ENCODE data around the gene AFF1. TPM values are rescaled to one million over a fixed set of nuclear protein-coding genes. Genes with fewer than 3 reads are reported as not detected.
"Not testable (repeated sequence)": the region's sequence is repeated elsewhere in the genome, so short reads cannot be mapped to it uniquely, and the experiment has no call there.

Gene AFF1
- total RNA-seq, 1 experiment from 2014 or later = 37.7 TPM

- H3K9me3 Mint-ChIP-seq (ENCODE audit: low read depth, unreplicated experiment) = no peaks in the 10 kb centered on the region
- CTCF ChIA-PET = no interaction called here
- no peaks in the 10 kb centered on the region for H3K27me3 Mint-ChIP-seq (ENCODE audit: unreplicated experiment)
- no peak for TF ChIP-seq CTCF (IDR thresholded peaks at IDR 0.05; ENCODE audit: unreplicated experiment)
- no peak overlapping the region for H3K27ac Mint-ChIP-seq (ENCODE audit: unreplicated experiment)
- H3K4me1 Mint-ChIP-seq (ENCODE audit: low read depth, unreplicated experiment) = peaks cover 18% of the 10 kb centered on the region
- H3K36me3 Mint-ChIP-seq (ENCODE audit: insufficient read depth, unreplicated experiment) = peaks cover 28% of the 10 kb centered on the region
- no TSS peak for BruUV-seq (replicated peaks)
- H3K4me3 Mint-ChIP-seq (ENCODE audit: low read depth, unreplicated experiment) = no peak overlapping the region
- intact Hi-C loops (cut with micrococcal nuclease; ENCODE audit: unreplicated experiment) = loop anchor here (5.0 kb wide), 2 partner anchors 33 to 82 kb away; no protein-coding TSS in a partner anchor
- no peak for DNase-seq
Observed at GRCh38 chr4:87010192-87010591, 75.4 kb downstream of the AFF1 start.

GRCh38 chr4:87011340-87012034 lies 76.7 kb downstream of the AFF1 start:
- intact Hi-C loops (cut with micrococcal nuclease; ENCODE audit: unreplicated experiment) = loop anchor here (5.0 kb wide), 2 partner anchors 34 to 81 kb away; no protein-coding TSS in a partner anchor
- no peak overlapping the region for H3K4me3 Mint-ChIP-seq (ENCODE audit: low read depth, unreplicated experiment)

GRCh38 chr4:87012265-87012953 lies 77.6 kb downstream of the AFF1 start:
- intact Hi-C loops (cut with micrococcal nuclease; ENCODE audit: unreplicated experiment) = loop anchor here (5.0 kb wide), 2 partner anchors 35 to 80 kb away; no protein-coding TSS in a partner anchor
- no peak for TF ChIP-seq CTCF (IDR thresholded peaks at IDR 0.05; ENCODE audit: unreplicated experiment)
- no TSS peak for BruUV-seq (replicated peaks)
- H3K9me3 Mint-ChIP-seq (ENCODE audit: low read depth, unreplicated experiment) = no peaks in the 10 kb centered on the region
- peak overlapping the region; percentile 70 for H3K27ac Mint-ChIP-seq (ENCODE audit: unreplicated experiment)
- H3K27me3 Mint-ChIP-seq (ENCODE audit: unreplicated experiment) = no peaks in the 10 kb centered on the region
- peak overlapping the region; percentile 36 for H3K4me3 Mint-ChIP-seq (ENCODE audit: low read depth, unreplicated experiment)
- CTCF ChIA-PET = interaction anchor here (0.7 to 1.3 kb wide), 7 partner anchors 76 to 1075 kb away, joined by 3 to 7 read pairs (median 3); no protein-coding TSS in a partner anchor
- DNase-seq = peak; percentile 35
- peaks cover 10% of the 10 kb centered on the region for H3K36me3 Mint-ChIP-seq (ENCODE audit: insufficient read depth, unreplicated experiment)
- peaks cover 28% of the 10 kb centered on the region for H3K4me1 Mint-ChIP-seq (ENCODE audit: low read depth, unreplicated experiment)

More at GRCh38 chr4:87011340-87012034, 76.7 kb downstream of the AFF1 start:
- BruUV-seq (replicated peaks) = no TSS peak
- Mint-ChIP-seq H3K27me3 (ENCODE audit: unreplicated experiment) (no peaks in the 10 kb centered on the region), H3K4me1 (ENCODE audit: low read depth, unreplicated experiment) (peaks cover 28% of the 10 kb centered on the region), H3K27ac (ENCODE audit: unreplicated experiment) (no peak overlapping the region), H3K9me3 (ENCODE audit: low read depth, unreplicated experiment) (no peaks in the 10 kb centered on the region), H3K36me3 (ENCODE audit: insufficient read depth, unreplicated experiment) (peaks cover 20% of the 10 kb centered on the region)
- DNase-seq = peak; percentile 11
- CTCF ChIA-PET = interaction anchor here (0.7 to 1.3 kb wide), 3 partner anchors 76 to 89 kb away, joined by 3 to 7 read pairs (median 3); no protein-coding TSS in a partner anchor
- TF ChIP-seq CTCF (IDR thresholded peaks at IDR 0.05; ENCODE audit: unreplicated experiment) = no peak

GRCh38 chr4:87012954-87013308 lies 78.1 kb downstream of the AFF1 start:
- H3K27me3 Mint-ChIP-seq (ENCODE audit: unreplicated experiment) = not testable (repeated sequence)
- Mint-ChIP-seq H3K4me1 (ENCODE audit: low read depth, unreplicated experiment) (peaks cover 27% of the 10 kb centered on the region), H3K4me3 (ENCODE audit: low read depth, unreplicated experiment) (peak overlapping the region; percentile 36)

More at GRCh38 chr4:87012954-87013308, 78.1 kb downstream of the AFF1 start:
- intact Hi-C loops (cut with micrococcal nuclease; ENCODE audit: unreplicated experiment) = loop anchor here (5.0 kb wide), 2 partner anchors 36 to 79 kb away; no protein-coding TSS in a partner anchor
- H3K27ac Mint-ChIP-seq (ENCODE audit: unreplicated experiment) = peak overlapping the region; percentile 42
- not testable (repeated sequence) for DNase-seq; H3K36me3 Mint-ChIP-seq (ENCODE audit: insufficient read depth, unreplicated experiment); H3K9me3 Mint-ChIP-seq (ENCODE audit: low read depth, unreplicated experiment); BruUV-seq (replicated peaks)
- CTCF ChIA-PET = interaction anchor here (0.7 to 0.9 kb wide), 4 partner anchors 90 to 1076 kb away, joined by 3 to 4 read pairs (median 4); no protein-coding TSS in a partner anchor
